Lower lobe of right lung (tissue), 2 donors: ENCODE measurements around the gene UBASH3A. TPM values are rescaled to one million over a fixed set of nuclear protein-coding genes. Genes with fewer than 3 reads are reported as not detected.

Source experiments
- ATAC-seq, 2 donors: fragments of 200-7000 bp; cut with Tn5 transposase; one replicate each; pipeline ENCODE4 v1.9.1; 2020 to 2022; ENCODE audit warnings: mild to moderate bottlenecking in 2 of 2, moderate library complexity in 2 of 2
- DNase-seq: peaks from one replicate; pipeline ENCODE4 v3.0.0-alpha.2; 2020
- H3K27ac ChIP-seq: fragments of 200-600 bp; one replicate; pipeline ENCODE4 v1.8.0; 2022
- H3K27me3 ChIP-seq: fragments of 200-600 bp; one replicate; pipeline ENCODE4 v1.8.0; 2022; ENCODE audit warnings: low read depth
- H3K36me3 ChIP-seq: fragments of 200-600 bp; one replicate; pipeline ENCODE4 v1.8.0; 2022; ENCODE audit warnings: mild to moderate bottlenecking
- H3K4me1 ChIP-seq: fragments of 200-600 bp; one replicate; pipeline ENCODE4 v1.8.0; 2022
- H3K4me3 ChIP-seq: fragments of 200-600 bp; one replicate; pipeline ENCODE4 v1.8.0; 2022; ENCODE audit warnings: mild to moderate bottlenecking
- H3K9me3 ChIP-seq: fragments of 200-600 bp; one replicate; pipeline ENCODE4 v1.8.0; 2022
- intact Hi-C: fragments of 100-400 bp; cut with DNase I; formaldehyde crosslinking; loops from one replicate; pipeline ENCODE4 v1.11.0; 2022
- total RNA-seq: library from RNA; stranded (reverse); fragmentation: NEBNext Ultra II Directional; extraction: Animal tissue kit (Norgen Biotek cat#: 25700); gene quantifications from one replicate; pipeline ENCODE4 v1.2.1, GENCODE V29; 2021
- TF ChIP-seq, protein P1 (sequence below): fragments of 200-600 bp; IDR thresholded peaks from one replicate; pipeline ENCODE4 v1.8.0; 2022; ENCODE audit warnings: antibody characterized with exemption, mild to moderate bottlenecking
- donor health status: DM: no; HTN: yes; CAD: no; lungs with severe emphysema.

UBASH3A gene
- total RNA-seq, 1 donor from 2014 or later = 1.2 TPM

DNA sequence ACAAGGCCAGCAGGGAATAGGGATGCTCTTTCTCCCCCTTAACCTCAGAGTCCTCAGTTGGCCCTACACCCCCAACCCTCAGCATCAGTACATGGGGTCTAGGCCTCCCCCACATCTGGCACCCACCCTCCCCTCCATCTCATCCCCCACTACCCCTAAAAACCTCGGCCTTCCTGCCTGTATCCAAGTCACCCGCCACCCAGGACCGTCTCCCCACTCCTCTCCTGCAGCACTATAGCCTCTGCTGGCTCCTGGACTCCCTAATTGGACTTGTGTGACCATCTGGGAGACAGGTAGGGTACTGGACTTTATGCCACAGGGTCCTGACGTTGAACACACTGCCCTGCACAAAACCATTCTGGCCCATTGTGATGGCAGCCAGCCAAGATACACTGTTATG, 86.3 kb downstream of the UBASH3A start:
- Histone ChIP-seq H3K27me3 (no peaks in the 10 kb centered on the region), H3K4me1 (no peaks in the 10 kb centered on the region), H3K36me3 (no peaks in the 10 kb centered on the region), H3K4me3 (no peak overlapping the region), H3K27ac (no peak overlapping the region), H3K9me3 (no peaks in the 10 kb centered on the region)
- no peak for ATAC-seq
- no peak for DNase-seq
- intact Hi-C loops = no loop called here
- TF ChIP-seq, protein P1, sequence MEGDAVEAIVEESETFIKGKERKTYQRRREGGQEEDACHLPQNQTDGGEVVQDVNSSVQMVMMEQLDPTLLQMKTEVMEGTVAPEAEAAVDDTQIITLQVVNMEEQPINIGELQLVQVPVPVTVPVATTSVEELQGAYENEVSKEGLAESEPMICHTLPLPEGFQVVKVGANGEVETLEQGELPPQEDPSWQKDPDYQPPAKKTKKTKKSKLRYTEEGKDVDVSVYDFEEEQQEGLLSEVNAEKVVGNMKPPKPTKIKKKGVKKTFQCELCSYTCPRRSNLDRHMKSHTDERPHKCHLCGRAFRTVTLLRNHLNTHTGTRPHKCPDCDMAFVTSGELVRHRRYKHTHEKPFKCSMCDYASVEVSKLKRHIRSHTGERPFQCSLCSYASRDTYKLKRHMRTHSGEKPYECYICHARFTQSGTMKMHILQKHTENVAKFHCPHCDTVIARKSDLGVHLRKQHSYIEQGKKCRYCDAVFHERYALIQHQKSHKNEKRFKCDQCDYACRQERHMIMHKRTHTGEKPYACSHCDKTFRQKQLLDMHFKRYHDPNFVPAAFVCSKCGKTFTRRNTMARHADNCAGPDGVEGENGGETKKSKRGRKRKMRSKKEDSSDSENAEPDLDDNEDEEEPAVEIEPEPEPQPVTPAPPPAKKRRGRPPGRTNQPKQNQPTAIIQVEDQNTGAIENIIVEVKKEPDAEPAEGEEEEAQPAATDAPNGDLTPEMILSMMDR = no peak

DNA sequence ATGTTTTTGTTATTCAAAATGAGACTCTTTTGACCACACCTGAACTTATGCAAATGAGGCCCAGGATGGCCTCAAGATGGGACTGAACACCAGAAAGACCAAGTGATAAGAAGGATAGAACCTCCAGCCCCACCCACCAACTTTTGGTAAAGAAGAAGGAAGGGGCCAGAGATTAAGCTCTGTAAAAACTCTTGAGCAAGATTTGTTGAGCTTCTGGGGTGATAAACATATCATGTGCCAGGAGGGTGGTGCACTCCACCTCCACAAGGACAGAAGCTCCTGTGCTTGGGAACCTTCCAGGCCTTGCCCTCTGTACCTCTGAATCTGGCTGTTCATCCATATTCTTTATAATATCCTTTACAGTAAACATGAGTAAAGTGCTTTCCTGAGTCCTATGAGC, 87.0 kb downstream of the UBASH3A start:
- intact Hi-C loops = no loop called here

DNA sequence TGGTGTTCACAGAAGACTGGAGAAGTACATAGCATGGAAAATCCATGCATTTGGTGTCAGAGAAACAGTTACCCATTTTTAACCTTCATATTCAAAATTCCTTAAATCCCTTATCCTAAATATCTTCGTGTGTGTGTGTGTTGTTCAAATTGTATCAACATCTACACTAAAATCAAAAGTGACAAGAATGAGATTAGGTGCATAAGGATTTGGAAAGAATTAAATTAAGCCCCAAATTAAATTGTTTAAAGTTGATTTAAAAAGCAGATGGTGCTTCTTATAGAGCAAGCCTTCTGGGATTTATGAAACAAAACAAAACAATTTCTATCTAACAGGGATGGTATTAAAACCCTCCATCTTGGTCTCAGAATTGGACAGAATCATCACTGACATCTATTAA, 87.6 kb downstream of the UBASH3A start:
- H3K36me3 ChIP-seq = no peaks in the 10 kb centered on the region
- H3K9me3 ChIP-seq = no peaks in the 10 kb centered on the region
- TF ChIP-seq, protein P1 = no peak
- intact Hi-C loops = no loop called here
- H3K27me3 ChIP-seq = no peaks in the 10 kb centered on the region
- no peak overlapping the region for H3K27ac ChIP-seq
- H3K4me1 ChIP-seq = no peaks in the 10 kb centered on the region
- H3K4me3 ChIP-seq = no peak overlapping the region
- DNase-seq (no peak), ATAC-seq (no peak)

More for the DNA sequence above, 87.0 kb downstream of the UBASH3A start:
- no peaks in the 10 kb centered on the region for H3K9me3 ChIP-seq
- no peaks in the 10 kb centered on the region for H3K27me3 ChIP-seq
- H3K27ac ChIP-seq = no peak overlapping the region
- no peaks in the 10 kb centered on the region for H3K36me3 ChIP-seq
- H3K4me1 ChIP-seq = no peaks in the 10 kb centered on the region
- ATAC-seq (no peak), DNase-seq (no peak)
- TF ChIP-seq, protein P1 = no peak
- H3K4me3 ChIP-seq = no peak overlapping the region

DNA sequence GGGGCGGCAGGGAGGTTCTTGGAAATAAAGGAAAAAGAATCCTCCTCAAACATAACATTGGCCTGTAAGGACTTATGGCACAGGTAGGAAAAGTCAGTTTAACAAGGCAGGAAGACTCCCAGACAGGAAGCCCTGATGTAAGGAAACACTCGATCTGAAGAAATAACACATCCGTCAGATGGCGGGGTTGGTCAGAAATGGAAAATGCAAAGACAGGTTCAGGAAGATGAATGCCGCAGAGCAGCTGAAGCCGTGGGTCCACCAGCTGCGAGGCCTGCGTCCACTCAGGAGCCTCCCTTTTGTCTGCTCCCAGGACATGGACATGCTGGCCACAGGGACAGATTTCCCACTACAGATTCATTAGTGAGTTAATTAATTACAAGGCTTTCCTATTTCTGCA, 88.5 kb downstream of the UBASH3A start:
- H3K4me3 ChIP-seq = no peak overlapping the region

DNA sequence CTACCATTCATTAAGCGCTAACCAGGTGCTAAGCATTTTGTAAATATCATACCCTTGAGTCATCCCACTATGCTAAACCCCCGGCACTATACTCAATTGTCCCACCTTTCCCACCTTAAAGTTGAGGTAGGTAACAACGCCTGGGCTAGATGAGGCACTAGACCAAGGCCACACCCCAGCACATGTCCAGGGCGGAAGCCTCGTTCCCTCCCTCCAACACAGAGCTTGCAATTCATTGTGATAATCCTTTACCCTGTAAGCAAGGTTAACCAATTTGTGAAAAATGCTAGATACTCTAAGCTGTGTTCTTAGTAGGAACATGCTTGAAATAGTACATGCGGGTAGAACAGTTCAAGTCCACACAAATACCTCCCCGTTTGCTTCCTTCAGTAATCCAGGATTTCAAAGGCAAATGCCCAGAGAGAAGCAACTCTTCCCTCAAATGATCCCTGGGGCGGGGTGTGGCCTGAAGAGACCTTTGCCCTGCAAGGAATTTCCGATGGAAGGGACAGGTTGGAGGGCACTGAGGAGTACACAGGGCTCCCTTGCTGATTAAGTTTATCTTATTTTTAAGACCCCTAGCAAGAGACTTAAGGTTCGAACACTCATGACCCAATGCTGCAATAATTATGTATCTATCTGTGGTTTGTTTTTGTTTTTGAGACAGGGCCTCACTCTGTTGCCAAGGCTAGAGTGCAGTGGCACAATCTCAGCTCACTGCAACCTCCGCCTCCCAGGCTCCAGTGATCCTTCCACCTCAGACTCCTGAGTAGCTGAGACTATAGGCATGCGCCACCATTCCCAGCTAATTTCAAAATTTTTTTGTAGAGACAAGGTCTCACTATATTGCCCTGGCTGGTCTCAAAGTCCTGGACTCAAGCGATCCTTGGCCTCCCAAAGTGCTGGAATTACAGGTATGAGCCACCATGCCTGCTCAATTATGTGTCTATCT, 89.7 kb downstream of the UBASH3A start:
- ATAC-seq (no peak), DNase-seq (no peak)
- Histone ChIP-seq H3K4me1 (peaks cover 7% of the 10 kb centered on the region), H3K4me3 (no peak overlapping the region), H3K36me3 (no peaks in the 10 kb centered on the region), H3K27ac (no peak overlapping the region), H3K9me3 (no peaks in the 10 kb centered on the region), H3K27me3 (no peaks in the 10 kb centered on the region)
- TF ChIP-seq, protein P1 = no peak
- intact Hi-C loops = no loop called here

More for the DNA sequence above, 88.5 kb downstream of the UBASH3A start:
- DNase-seq (no peak), ATAC-seq (no peak)
- intact Hi-C loops = no loop called here
- no peak overlapping the region for H3K27ac ChIP-seq
- no peaks in the 10 kb centered on the region for H3K9me3 ChIP-seq
- no peaks in the 10 kb centered on the region for H3K36me3 ChIP-seq
- TF ChIP-seq, protein P1 = no peak
- H3K4me1 ChIP-seq = peaks cover 6% of the 10 kb centered on the region
- no peaks in the 10 kb centered on the region for H3K27me3 ChIP-seq
